Subcutaneous adipose tissue (tissue), 4 donors: ENCODE data around the gene TMEM51. TPM values are rescaled to one million over a fixed set of nuclear protein-coding genes. Genes with fewer than 3 reads are reported as not detected.

Source experiments
- total RNA-seq, 4 donors: library from RNA; depleted of rRNA; stranded (reverse); fragments of >200 nt; gene quantifications; one replicate each; pipeline ENCODE4 v1.1.0, GENCODE V29; 2016
- TF ChIP-seq, protein P1 (sequence below): fragments of 450-650 bp; IDR thresholded peaks from one replicate; pipeline ENCODE4 v1.5.1; 2016; ENCODE audit warnings: low read depth, mild to moderate bottlenecking, control low read depth, antibody characterized with exemption, moderate library complexity

TMEM51 gene
- total RNA-seq, 4 donors from 2014 or later = 0.94 to 8.5 (median 1.1) TPM

DNA sequence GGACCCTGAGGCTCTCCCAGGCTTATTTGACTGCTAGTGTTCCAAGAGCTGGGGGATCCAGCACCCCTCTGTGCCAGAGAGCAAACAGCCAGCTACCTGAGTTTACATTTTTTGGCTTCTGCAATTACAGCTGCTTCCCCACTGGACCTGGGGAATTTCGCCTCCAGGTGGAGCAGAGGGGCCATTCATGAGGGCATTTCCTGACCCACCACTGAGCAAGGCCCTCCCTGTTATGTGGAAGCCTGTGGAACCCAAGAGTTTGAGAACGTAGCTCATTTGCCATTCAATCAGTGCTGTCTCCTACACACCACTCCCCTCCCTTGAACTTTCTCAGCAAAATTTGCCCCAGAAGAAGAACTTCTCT is 42.7 kb upstream of the TMEM51 start:
- TF ChIP-seq, protein P1, sequence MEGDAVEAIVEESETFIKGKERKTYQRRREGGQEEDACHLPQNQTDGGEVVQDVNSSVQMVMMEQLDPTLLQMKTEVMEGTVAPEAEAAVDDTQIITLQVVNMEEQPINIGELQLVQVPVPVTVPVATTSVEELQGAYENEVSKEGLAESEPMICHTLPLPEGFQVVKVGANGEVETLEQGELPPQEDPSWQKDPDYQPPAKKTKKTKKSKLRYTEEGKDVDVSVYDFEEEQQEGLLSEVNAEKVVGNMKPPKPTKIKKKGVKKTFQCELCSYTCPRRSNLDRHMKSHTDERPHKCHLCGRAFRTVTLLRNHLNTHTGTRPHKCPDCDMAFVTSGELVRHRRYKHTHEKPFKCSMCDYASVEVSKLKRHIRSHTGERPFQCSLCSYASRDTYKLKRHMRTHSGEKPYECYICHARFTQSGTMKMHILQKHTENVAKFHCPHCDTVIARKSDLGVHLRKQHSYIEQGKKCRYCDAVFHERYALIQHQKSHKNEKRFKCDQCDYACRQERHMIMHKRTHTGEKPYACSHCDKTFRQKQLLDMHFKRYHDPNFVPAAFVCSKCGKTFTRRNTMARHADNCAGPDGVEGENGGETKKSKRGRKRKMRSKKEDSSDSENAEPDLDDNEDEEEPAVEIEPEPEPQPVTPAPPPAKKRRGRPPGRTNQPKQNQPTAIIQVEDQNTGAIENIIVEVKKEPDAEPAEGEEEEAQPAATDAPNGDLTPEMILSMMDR = no peak

DNA sequence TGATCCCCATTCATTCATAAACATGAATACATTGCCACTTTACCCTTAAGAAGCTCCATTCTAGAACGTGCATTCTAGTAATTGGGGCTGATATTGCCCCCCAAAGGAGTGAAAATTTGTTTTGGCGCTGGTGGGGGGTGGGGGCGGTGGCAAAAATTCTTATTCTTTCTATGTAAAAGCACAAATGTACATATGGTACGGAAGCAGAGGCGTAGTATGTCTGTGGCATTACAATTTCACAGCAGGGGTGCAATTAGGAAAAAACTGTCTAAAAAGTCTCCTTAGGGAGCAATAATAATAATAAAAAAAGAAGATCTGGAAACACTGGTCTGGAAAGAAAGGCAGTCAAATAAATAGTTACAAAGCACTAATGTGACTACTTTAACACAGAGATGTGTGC is 40.4 kb upstream of the TMEM51 start:
- TF ChIP-seq, protein P1 = no peak

DNA sequence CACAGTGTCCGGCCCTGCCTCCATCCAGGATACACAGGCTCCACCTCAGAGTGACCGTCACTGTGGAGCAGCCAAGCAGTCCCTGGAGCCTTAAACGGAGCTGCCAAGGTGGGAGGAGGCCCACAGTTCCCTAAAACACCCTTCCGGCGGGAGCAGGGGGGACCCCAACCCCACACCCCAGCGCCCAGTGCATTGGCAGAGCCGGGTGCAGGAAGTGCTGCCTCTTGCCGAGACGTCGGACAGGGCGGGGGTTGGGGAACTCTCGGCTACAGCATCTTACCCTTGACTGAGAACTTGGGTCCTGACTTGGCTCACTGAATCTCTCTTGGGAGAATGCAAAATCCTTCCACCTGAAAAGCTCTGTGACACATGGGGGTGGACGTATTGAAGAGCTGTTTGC is 38.7 kb upstream of the TMEM51 start:
- TF ChIP-seq, protein P1 = no peak

DNA sequence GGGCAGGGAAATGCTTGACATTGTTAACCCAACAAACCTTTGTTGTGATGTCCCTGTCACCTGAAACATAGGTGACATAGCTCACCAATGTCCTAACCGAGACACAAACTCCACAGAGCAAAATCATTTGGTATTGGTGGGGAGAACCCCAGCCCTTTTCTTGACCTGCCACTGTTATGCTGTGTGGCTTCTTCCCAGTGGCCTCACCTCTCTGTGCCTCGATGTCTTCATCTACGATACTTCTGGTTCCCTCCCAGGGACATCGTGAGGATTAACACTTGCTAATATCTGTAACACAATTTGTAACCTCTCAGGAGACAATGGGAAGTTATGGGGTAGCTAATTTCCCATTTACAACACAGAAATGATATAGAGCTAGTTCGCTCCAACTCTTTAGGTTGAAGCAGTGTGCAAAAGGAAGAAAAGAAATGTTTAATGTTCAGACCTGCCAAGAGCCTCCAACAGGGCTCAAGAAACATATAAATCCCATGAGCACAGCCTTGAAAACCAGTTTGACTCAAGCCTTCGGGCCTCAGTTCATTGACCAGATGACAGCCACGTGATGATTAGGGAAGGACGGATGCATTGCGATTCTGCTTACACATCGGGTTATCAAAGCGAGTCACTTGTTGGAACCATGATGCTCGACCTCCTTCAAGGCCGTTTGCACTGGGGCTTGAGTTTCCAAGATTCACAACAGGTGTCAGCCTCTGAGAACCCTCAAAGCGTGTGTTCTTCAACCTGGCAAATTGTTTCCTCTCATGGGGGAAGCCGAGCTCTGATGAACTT is 37.8 kb upstream of the TMEM51 start:
- TF ChIP-seq, protein P1 = no peak

GRCh38 chr1:15116966-15117365 is 36.6 kb upstream of the TMEM51 start:
- TF ChIP-seq, protein P1 = no peak

DNA sequence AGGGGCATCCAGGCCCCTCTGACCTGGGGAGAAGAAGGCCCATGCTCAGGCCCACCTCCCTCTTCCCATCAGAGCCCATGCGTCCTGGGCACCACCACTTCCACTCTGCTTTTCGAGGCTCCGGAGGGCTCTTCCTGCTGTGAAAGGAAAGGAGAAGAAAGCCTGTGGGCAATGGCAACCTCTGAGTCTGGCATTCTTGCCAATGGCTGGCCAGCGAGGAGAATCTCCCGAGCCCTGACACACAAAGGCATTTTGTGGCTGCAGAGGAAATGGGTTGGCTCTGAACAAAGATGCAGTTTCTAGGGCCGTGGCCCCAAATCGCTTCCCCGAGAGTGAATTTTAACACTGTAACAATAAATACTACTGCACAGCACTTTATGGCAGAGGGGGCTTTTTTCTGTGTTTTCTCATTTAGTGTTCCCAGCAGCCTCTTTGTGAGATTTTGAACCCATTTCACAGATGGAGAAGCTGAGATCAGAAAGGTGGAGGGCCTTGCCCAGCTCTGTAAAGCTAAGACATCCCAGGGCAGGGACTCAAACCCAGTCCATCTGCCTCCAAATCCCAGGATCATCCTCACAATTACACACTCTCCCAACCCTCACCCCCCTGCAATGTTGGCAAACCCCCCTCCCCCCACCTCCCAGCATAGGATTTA is 35.7 kb upstream of the TMEM51 start:
- TF ChIP-seq, protein P1 = no peak

DNA sequence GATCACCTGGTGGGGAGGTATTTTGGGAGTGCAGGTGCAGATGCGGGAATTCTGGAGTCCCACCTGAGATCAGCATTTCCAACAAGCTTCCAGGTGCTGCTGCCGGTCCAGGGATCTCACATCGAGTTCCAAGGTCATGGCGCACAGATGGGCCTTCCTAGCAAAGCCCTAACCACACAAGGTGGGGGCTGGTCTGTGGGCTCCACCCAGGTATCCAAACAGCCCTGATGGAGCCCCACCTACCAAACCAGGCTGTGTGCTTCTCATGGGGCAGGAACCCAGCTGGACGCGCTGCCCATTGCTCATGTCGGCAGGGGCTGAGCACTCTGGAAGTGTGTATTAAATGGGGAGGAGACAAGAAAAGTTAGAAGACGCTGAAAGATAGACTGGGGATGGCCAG is 35.0 kb upstream of the TMEM51 start:
- TF ChIP-seq, protein P1 = no peak
